GM12878 (cell line): ENCODE measurements around the gene PDZD7.

ENCODE experiments used
- CTCF ChIP-seq, 3 experiments: IDR thresholded peaks in 2 of 3; conservative IDR thresholded peaks in 1 of 3; 2 replicates each; pipeline ENCODE4 v1.5.1; 2011; ENCODE audit warnings: low read depth in 3 of 3, low read length in 3 of 3, mild to moderate bottlenecking in 3 of 3, control low read depth in 2 of 3, moderate library complexity in 2 of 3, inconsistent platforms in 1 of 3, mixed read lengths in 1 of 3; ENCODE audit not compliant: control insufficient read depth in 2 of 3, insufficient read depth in 1 of 3; ENCODE audit errors: extremely low read depth in 1 of 3
- EP300 ChIP-seq, 2 experiments: fragments of 150-350 bp in 1 of 2; IDR thresholded peaks; 2 replicates each; pipeline ENCODE4 v1.6.1; 2011 to 2012; ENCODE audit warnings: low read depth in 2 of 2, low read length in 2 of 2, borderline replicate concordance in 1 of 2, improper control_type of control experiment in 1 of 2, inconsistent platforms in 1 of 2; ENCODE audit not compliant: control insufficient read depth in 1 of 2
- FOXM1 ChIP-seq: IDR thresholded peaks from 2 replicates; pipeline ENCODE4 v1.6.1; 2012; ENCODE audit warnings: low read depth, mild to moderate bottlenecking, inconsistent platforms, low read length, moderate library complexity
- GABPA ChIP-seq: IDR thresholded peaks from 2 replicates; pipeline ENCODE4 v1.6.1; 2014; ENCODE audit warnings: antibody characterized with exemption, low read depth, mild to moderate bottlenecking, inconsistent platforms
- JUNB ChIP-seq: IDR thresholded peaks from 2 replicates; pipeline ENCODE4 v1.6.1; 2016; ENCODE audit warnings: antibody characterized with exemption, mild to moderate bottlenecking
- NFIC ChIP-seq: IDR thresholded peaks from 2 replicates; pipeline ENCODE4 v1.6.1; 2012; ENCODE audit warnings: low read depth, mild to moderate bottlenecking, inconsistent platforms, low read length, moderate library complexity
- NFYB ChIP-seq: IDR thresholded peaks from 2 replicates; pipeline ENCODE4 v1.6.1; 2011; ENCODE audit warnings: low read depth, mild to moderate bottlenecking, low read length, improper control_type of control experiment, moderate library complexity; ENCODE audit not compliant: insufficient read depth
- POLR2A ChIP-seq: IDR thresholded peaks from 2 replicates; pipeline ENCODE4 v1.6.1; 2011; ENCODE audit warnings: low read depth, mild to moderate bottlenecking, low read length
- ZBTB33 ChIP-seq: fragments of 450-650 bp; IDR thresholded peaks from 2 replicates; pipeline ENCODE4 v1.6.1; 2017; ENCODE audit warnings: mild to moderate bottlenecking

- TF ChIP-seq CTCF (IDR thresholded peaks at IDR 0.05 in 2 of 3, conservative IDR thresholded peaks at IDR 0.05 in 1 of 3; ENCODE audit: control insufficient read depth in 2 of 3, extremely low read depth in 1 of 3, insufficient read depth in 1 of 3, low read depth in 3 of 3, low read length in 3 of 3), result peak; percentile 57 to 73 (median 61); a peak in 5 of 6 replicates
- no peak for TF ChIP-seq JUNB
- TF ChIP-seq NFYB, result no peak
- TF ChIP-seq GABPA, result no peak
- peak; percentile 59 for TF ChIP-seq POLR2A
- TF ChIP-seq ZBTB33, result no peak
- no peak for TF ChIP-seq EP300 (IDR thresholded peaks at IDR 0.05; ENCODE audit: borderline replicate concordance in 1 of 2, control insufficient read depth in 1 of 2, low read depth in 2 of 2, low read length in 2 of 2)
- no peak for TF ChIP-seq NFIC
- TF ChIP-seq FOXM1, result no peak
These were observed 31.5 kb upstream of the PDZD7 start for GRCh38 chr10:101062232-101063049.
